ENCODE data around the gene TMEM54. TPM values are rescaled to one million over a fixed set of nuclear protein-coding genes. Genes with fewer than 3 reads are reported as not detected.

The TMEM54 gene
- total RNA-seq, 2 experiments from 2014 or later = not detected

DNA sequence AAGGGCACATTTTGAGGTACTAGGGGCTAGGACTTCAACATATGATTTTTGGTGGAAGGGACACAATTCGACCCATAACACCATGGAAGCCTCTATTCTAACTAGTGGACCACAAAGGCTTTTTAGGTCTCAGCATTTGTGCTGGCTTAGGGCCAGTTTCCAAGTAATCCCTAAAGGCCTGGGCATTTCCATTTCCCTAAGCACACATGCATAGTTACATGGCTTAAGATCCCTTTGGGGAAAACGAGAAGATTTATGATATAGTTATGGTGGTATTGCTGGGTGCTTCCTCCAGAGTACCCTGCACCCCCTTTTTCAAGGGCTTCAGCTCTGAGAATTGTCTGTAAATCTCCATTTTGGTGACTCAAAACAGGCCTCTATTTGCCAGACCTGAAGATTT, 28.2 kb upstream of the TMEM54 start:
- peaks cover 38% of the 10 kb centered on the region for H3K27me3 Mint-ChIP-seq
- H3K4me3 Mint-ChIP-seq = no peak overlapping the region
- H3K4me1 Mint-ChIP-seq = peaks cover 20% of the 10 kb centered on the region
- no peak for DNase-seq
- CTCF ChIA-PET = no interaction called here
- H3K27ac Mint-ChIP-seq = no peak overlapping the region
- POLR2A ChIA-PET = no interaction called here
- H3K9me3 Mint-ChIP-seq = no peaks in the 10 kb centered on the region
- no peaks in the 10 kb centered on the region for H3K36me3 Mint-ChIP-seq (ENCODE audit: low read depth)

DNA sequence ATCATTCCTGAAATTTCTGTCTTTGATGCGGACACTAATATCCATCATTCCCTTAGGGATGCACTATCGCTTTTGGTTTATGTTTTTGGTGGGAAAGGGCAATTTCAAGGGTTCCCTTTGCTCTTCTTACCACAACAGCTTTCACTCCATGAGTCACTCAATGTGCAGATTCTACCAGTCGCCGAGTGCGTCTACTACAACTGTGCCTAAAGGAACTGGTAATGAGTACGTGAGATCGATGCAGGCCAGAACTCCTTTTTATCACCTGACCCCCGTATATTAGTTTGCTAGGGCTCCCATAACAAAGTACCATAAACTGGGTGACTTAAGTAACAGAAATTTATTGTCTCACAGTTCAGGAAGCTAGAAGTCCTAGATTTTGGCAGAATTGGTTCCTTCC, 27.5 kb upstream of the TMEM54 start:
- Mint-ChIP-seq H3K27ac (no peak overlapping the region), H3K4me3 (no peak overlapping the region), H3K36me3 (ENCODE audit: low read depth) (no peaks in the 10 kb centered on the region), H3K4me1 (peaks cover 17% of the 10 kb centered on the region), H3K9me3 (no peaks in the 10 kb centered on the region), H3K27me3 (peaks cover 45% of the 10 kb centered on the region)
- DNase-seq = no peak
- POLR2A ChIA-PET = no interaction called here
- CTCF ChIA-PET = no interaction called here

DNA sequence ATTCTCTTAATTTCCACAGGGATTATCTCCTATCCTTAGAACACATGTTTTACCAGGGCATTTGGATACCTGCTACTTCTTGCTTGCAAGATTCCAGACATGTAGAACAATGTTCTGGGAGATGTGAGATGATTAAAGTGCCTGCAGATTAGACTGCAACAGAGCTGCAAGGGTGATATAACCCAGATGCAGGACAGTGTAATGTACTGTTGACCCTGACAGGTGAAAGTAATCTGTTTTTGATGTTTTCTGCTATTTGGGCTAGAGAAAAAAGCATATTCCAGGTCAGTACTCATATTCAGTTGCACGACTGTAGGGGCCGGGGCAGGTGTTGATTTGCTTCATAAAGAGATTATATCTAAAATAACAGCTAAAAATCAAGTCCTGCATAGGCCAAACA, 27.1 kb upstream of the TMEM54 start:
- no peak overlapping the region for H3K4me3 Mint-ChIP-seq
- CTCF ChIA-PET = no interaction called here

DNA sequence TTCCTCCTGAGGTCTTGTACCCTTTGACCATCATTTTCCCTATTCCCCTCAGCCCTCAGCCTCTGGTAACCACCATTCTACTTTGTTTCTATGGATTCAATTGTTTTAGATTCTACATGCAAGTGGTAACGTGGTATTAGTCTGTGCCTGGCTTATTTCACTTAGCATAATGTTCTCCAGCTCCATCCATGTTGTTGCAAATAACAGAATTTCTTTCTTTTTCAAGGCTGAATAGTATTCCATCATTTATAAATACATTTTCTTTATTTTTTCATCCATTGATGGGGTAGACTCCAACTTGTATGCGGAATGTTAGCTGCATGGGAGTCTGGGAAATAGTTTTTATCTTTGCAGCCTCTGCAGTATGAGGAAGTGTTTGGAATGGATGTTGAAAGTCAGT, 26.3 kb upstream of the TMEM54 start:
- peaks cover 14% of the 10 kb centered on the region for H3K4me1 Mint-ChIP-seq
- no peak overlapping the region for H3K4me3 Mint-ChIP-seq
- H3K9me3 Mint-ChIP-seq = no peaks in the 10 kb centered on the region
- DNase-seq = no peak
- no peaks in the 10 kb centered on the region for H3K36me3 Mint-ChIP-seq (ENCODE audit: low read depth)
- H3K27me3 Mint-ChIP-seq = peaks cover 56% of the 10 kb centered on the region
- no peak overlapping the region for H3K27ac Mint-ChIP-seq
- ChIA-PET CTCF (no interaction called here), POLR2A (no interaction called here)

More for the DNA sequence above, 27.1 kb upstream of the TMEM54 start:
- POLR2A ChIA-PET = interaction anchor here (0.6 kb wide), 1 partner anchor 218 kb away, joined by 5 read pairs; no protein-coding TSS in a partner anchor
- peaks cover 49% of the 10 kb centered on the region for H3K27me3 Mint-ChIP-seq
- DNase-seq = no peak
- no peaks in the 10 kb centered on the region for H3K9me3 Mint-ChIP-seq
- H3K4me1 Mint-ChIP-seq = peaks cover 14% of the 10 kb centered on the region
- no peak overlapping the region for H3K27ac Mint-ChIP-seq
- no peaks in the 10 kb centered on the region for H3K36me3 Mint-ChIP-seq (ENCODE audit: low read depth)

DNA sequence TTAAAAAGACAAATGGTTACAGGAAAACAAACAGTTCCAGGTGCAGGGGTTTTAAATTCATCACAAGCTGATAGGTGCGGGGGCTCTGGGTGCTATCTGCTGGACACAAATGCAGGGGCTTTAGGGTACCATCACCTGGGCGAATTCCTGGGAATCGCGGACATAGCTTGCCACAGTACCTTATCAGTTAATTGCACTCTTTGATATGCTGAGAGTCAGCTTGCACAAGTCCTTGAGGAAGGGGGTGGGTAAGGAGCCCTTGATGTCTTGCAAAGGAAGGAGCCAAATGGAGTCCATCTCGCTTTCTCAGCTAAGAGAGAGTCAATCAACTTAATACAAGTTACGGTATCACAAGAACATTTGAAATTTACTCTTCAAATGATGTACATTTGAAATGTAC, 25.4 kb upstream of the TMEM54 start:
- Mint-ChIP-seq H3K27me3 (peaks cover 56% of the 10 kb centered on the region), H3K27ac (no peak overlapping the region), H3K4me1 (peaks cover 14% of the 10 kb centered on the region), H3K9me3 (no peaks in the 10 kb centered on the region), H3K36me3 (ENCODE audit: low read depth) (no peaks in the 10 kb centered on the region), H3K4me3 (no peak overlapping the region)
- DNase-seq = no peak
- ChIA-PET CTCF (interaction anchor here (0.6 kb wide), 1 partner anchor 204 kb away, joined by 4 read pairs; no protein-coding TSS in a partner anchor), POLR2A (interaction anchor here (0.6 kb wide), 1 partner anchor 331 kb away, joined by 4 read pairs; no protein-coding TSS in a partner anchor)

DNA sequence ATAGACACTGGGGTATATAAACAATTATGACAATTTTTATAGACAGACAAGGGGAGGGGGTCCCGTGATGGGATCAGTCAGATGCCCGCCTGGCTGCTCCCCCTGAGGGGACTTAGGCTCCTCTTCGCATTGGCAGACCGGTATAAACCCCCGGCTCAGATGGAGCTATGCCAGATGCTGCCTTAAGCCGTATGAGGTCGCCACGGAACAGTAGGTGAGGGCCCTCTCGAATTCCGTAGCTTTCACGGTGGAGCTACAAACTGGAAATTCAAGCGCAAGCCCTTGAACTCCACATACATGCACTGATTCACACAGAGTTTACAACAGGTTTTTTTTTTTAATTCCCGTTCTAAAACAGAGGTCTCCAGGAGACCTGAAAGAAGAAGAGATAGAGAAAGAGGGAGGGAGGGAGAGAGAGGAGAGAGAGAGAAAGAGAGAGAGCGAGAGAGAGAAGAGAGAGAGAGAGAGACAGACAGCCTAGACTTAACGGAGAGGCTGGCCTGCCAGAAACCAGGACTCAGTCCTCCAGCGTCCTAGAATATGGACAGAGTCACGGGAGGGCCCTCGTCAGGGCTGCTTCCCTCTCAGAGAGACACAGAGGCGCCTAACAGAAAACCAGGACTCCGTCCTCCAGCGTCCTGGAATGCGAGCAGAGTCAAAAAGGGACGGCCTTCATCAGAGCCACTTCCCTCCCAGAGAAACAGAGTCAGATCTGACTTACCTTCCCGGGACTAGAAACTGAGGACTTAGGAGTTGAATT, 24.4 kb upstream of the TMEM54 start:
- H3K36me3 Mint-ChIP-seq (ENCODE audit: low read depth) = no peaks in the 10 kb centered on the region
- no peak overlapping the region for H3K27ac Mint-ChIP-seq
- no peak overlapping the region for H3K4me3 Mint-ChIP-seq
- POLR2A ChIA-PET = no interaction called here
- CTCF ChIA-PET = interaction anchor here (0.6 to 0.9 kb wide), 3 partner anchors 64 to 423 kb away, joined by 3 to 4 read pairs (median 3); no protein-coding TSS in a partner anchor
- H3K27me3 Mint-ChIP-seq = peaks cover 59% of the 10 kb centered on the region
- peaks cover 14% of the 10 kb centered on the region for H3K4me1 Mint-ChIP-seq
- H3K9me3 Mint-ChIP-seq = no peaks in the 10 kb centered on the region
- DNase-seq = peak; percentile 19

DNA sequence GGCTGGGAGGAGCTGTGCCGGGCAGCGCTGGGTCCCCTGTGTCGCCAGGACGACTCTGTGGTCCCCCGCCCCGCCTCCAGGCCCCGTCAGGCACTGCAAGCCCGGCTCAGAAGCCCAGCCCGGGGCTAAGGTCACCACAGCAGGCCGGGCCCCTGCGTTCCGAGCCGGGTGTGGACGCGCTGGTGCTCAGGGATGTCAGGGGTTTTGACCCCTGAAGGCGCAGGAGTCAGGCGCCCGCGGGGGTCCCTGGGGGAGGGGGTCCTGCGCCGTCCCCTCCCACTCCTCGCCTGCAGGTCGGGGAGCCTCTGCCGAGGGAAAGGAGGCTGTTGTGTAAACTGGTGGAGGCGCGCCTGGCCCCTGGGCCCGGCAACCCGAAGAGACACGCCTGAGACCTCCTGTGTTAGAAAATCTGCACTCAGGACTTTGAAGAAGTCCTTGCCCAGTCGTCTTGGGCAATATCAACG, 23.7 kb upstream of the TMEM54 start:
- Mint-ChIP-seq H3K9me3 (no peaks in the 10 kb centered on the region), H3K36me3 (ENCODE audit: low read depth) (no peaks in the 10 kb centered on the region), H3K4me1 (peaks cover 18% of the 10 kb centered on the region), H3K27me3 (peaks cover 59% of the 10 kb centered on the region), H3K27ac (no peak overlapping the region), H3K4me3 (no peak overlapping the region)
- POLR2A ChIA-PET = no interaction called here
- no peak for DNase-seq
- CTCF ChIA-PET = interaction anchor here (0.6 to 0.9 kb wide), 3 partner anchors 65 to 422 kb away, joined by 3 to 4 read pairs (median 3); no protein-coding TSS in a partner anchor

DNA sequence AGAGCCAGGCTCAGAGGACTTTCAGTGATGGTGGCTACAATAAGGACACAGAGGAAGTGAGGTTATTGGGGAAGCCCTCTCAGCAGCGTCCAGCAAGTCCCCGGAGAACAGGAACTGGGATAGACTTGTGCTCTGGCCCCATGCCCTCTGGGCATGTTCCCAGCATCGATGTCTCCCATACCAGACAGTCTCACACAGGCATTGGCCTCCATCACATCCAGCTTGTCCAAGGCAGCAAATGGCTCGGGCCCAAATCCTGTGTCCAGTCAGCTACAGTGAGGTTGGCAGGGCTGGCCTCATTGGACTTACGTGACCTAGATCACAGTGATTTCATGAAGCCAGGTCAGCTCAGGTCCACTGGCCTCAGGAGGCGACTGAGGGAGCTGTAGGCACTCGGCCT, 19.6 kb upstream of the TMEM54 start:
- Mint-ChIP-seq H3K27ac (no peak overlapping the region), H3K36me3 (ENCODE audit: low read depth) (no peaks in the 10 kb centered on the region), H3K9me3 (no peaks in the 10 kb centered on the region), H3K27me3 (peaks cover 53% of the 10 kb centered on the region), H3K4me1 (peaks cover 29% of the 10 kb centered on the region), H3K4me3 (no peak overlapping the region)
- no peak for DNase-seq
- ChIA-PET CTCF (interaction anchor here (1.2 to 1.4 kb wide), 2 partner anchors 11 to 19 kb away, joined by 3 read pairs; no protein-coding TSS in a partner anchor), POLR2A (no interaction called here)

DNA sequence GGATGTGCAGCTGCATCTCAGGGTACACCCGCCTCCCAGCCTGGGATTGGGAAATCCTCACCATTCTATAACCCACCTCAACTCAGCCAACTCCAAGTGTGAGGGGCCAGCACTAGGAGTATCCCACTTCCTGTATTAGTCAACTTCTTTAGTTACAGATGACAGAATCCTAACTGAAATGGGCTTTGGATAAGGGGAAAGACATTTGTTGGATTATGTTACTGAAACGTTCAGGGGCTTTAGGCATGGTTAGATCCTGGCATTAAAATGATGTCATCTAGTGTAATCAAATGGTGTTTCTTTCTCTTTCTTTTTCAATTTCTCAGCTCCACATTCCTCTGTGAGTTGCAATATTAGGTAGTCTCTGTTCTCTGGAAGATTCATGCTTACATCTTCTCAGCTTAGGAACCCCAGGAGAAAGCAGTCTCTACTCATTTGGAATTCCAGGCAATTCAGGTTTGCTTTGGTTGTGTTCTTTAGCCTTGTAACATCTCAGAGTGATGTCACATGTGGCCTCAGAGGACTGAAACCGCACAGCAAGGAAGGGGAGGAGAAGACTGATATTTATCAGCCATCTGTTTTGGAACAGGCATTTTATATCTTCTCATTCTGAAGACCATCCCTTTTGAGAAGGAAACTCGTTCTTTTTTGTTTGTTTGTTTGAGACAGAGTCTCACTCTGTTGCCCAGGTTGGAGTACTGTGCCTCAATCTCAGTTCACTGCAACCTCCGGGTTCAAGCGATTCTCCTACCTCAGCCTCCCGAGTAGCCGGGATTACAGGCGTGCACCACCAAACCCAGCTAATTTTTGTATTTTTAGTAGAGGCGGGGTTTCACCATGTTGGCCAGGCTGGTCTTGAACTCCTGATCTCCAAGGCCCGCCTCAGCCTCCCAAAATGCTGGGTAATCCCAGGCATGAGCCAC, 18.9 kb upstream of the TMEM54 start:
- Mint-ChIP-seq H3K27ac (no peak overlapping the region), H3K4me1 (peaks cover 21% of the 10 kb centered on the region), H3K9me3 (no peaks in the 10 kb centered on the region), H3K27me3 (peaks cover 49% of the 10 kb centered on the region), H3K36me3 (ENCODE audit: low read depth) (no peaks in the 10 kb centered on the region), H3K4me3 (no peak overlapping the region)
- ChIA-PET POLR2A (no interaction called here), CTCF (interaction anchor here (0.7 to 1.4 kb wide), 4 partner anchors 11 to 44 kb away, joined by 3 read pairs; no protein-coding TSS in a partner anchor)
- no peak for DNase-seq

DNA sequence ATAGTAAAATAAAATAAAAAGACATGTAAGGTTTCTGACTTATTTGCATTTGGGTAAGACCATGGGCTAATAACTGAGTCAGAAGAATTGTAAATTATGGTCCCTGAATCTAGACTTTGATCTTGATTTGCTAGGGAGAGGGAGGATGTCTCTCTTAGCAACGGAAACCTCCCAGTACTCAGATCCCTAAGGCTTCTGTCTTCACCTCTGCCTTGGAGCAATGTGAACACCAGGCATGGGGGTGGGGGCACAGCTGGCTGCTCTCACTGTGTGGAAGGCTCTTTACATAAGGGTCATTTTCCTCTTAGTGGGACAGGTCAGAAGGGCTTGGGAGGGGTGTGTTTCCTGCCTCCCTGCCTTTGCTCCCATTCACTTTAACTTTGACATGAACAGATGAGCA, 17.0 kb upstream of the TMEM54 start:
- ChIA-PET POLR2A (no interaction called here), CTCF (no interaction called here)
- Mint-ChIP-seq H3K27ac (no peak overlapping the region), H3K36me3 (ENCODE audit: low read depth) (no peaks in the 10 kb centered on the region), H3K9me3 (no peaks in the 10 kb centered on the region), H3K27me3 (peaks cover 36% of the 10 kb centered on the region), H3K4me3 (no peak overlapping the region), H3K4me1 (peaks cover 16% of the 10 kb centered on the region)
- no peak for DNase-seq

DNA sequence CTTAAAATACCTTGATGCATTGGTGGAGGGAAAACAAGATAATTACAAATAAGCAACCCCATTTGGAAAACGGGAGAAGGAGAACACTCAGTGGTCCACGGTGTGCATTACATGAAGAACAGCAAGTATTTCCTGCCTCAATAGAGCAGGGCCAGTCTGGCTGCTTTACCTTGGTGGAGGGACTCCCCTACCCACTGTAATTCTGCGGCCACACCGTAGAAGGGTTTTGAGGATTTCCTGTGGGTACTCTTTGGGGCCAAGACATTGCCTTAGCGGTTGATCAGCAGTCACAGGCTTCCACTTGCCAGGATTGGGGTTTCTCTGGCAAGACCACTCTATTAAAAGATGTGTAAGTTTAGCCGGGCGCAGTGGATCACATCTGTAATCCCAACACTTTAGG, 16.3 kb upstream of the TMEM54 start:
- DNase-seq = peak; percentile 29
- no peaks in the 10 kb centered on the region for H3K9me3 Mint-ChIP-seq
- H3K36me3 Mint-ChIP-seq (ENCODE audit: low read depth) = no peaks in the 10 kb centered on the region
- H3K27me3 Mint-ChIP-seq = peaks cover 31% of the 10 kb centered on the region
- no peak overlapping the region for H3K27ac Mint-ChIP-seq
- CTCF ChIA-PET = interaction anchor here (0.5 to 1.2 kb wide), 3 partner anchors 10 to 61 kb away, joined by 3 read pairs; no protein-coding TSS in a partner anchor
- POLR2A ChIA-PET = no interaction called here
- no peak overlapping the region for H3K4me3 Mint-ChIP-seq
- peaks cover 16% of the 10 kb centered on the region for H3K4me1 Mint-ChIP-seq

DNA sequence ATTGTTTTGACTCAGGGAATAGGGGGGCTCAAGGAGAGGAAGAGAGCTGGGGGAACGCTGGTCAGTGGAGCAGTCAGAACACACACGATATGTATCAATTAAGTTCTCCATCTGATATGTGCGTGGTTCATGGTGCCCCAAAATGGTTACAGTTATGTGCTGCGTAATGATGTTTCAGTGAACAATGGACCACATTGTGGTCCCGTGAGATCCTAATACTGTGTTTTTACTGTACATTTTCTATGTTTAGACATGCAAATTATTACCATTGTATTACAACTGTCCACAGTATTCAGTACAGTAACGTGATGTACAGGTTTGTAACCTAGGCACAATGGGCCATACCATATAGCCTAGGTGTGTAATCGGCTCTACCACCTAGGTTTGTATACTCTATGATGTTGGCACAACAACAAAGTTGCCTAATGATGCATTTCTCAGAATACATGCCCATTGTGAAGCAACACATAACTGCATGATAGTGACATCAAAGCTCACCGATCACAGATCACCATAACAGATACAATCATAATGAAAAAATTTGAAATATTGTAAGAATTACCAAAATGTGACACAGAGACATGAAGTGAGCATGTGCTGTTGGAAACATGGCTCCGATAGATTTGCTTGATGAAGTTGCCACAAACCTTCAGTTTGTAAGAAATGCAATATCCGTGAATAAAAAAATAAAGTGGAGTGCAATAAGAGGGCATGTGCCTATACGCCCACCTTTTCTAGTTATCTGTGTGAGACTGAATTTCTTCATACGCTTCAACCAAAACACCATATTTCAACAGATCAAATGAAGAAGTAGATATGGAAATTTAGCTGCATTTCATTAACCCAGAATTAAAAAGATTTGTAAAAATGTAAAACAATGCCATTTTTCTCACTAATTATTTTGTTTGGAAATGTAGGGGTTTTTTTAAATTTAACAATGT, 14.8 kb upstream of the TMEM54 start:
- Mint-ChIP-seq H3K4me3 (no peak overlapping the region), H3K27ac (no peak overlapping the region), H3K4me1 (peaks cover 16% of the 10 kb centered on the region)

More for the DNA sequence above, 14.8 kb upstream of the TMEM54 start:
- Mint-ChIP-seq H3K36me3 (ENCODE audit: low read depth) (no peaks in the 10 kb centered on the region), H3K27me3 (peaks cover 27% of the 10 kb centered on the region), H3K9me3 (no peaks in the 10 kb centered on the region)
- no peak for DNase-seq
- CTCF ChIA-PET = interaction anchor here (1.2 kb wide), 1 partner anchor 12 kb away, joined by 3 read pairs; no protein-coding TSS in a partner anchor
- POLR2A ChIA-PET = no interaction called here
